T-helper 17 cell (primary cell): ENCODE measurements around the gene P2RY13. TPM values are rescaled to one million over a fixed set of nuclear protein-coding genes. Genes with fewer than 3 reads are reported as not detected.

ENCODE experiments used
- ATAC-seq: fragments of 150-1000 bp; cut with Tn5 transposase; 2 replicates; pipeline ENCODE4 v1.10.0; 2021; ENCODE audit warnings: mild to moderate bottlenecking, moderate library complexity
- DNase-seq, 3 donors: peaks; one replicate each; pipeline versions ENCODE4 v3.0.0 to v3.0.0-alpha.2; 2020 to 2021
- H3K9me3 ChIP-seq: one replicate; pipeline ENCODE4 v1.7.0; 2013; ENCODE audit warnings: low read length, mild to moderate bottlenecking; ENCODE audit not compliant: control insufficient read depth, poor library complexity, severe bottlenecking
- H3K27ac Mint-ChIP-seq: one replicate; pipeline ENCODE4 v1.8.0; 2022; ENCODE audit warnings: mild to moderate bottlenecking, moderate library complexity, mixed read lengths
- H3K27me3 Mint-ChIP-seq: one replicate; pipeline ENCODE4 v1.8.0; 2022; ENCODE audit warnings: mixed read lengths
- H3K36me3 Mint-ChIP-seq: one replicate; pipeline ENCODE4 v1.8.0; 2022; ENCODE audit warnings: low read depth, mixed read lengths
- H3K4me1 Mint-ChIP-seq: one replicate; pipeline ENCODE4 v1.8.0; 2022; ENCODE audit warnings: mild to moderate bottlenecking, mixed read lengths
- H3K4me3 Mint-ChIP-seq: one replicate; pipeline ENCODE4 v1.8.0; 2022; ENCODE audit warnings: mild to moderate bottlenecking, moderate library complexity, mixed read lengths
- total RNA-seq, 4 donors: library from RNA in 2 of 4; stranded (reverse) in 2 of 4; gene quantifications; one replicate each; pipeline ENCODE4 v1.2.3 and lab custom pipeline; 2022 to 2026

P2RY13 gene
- total RNA-seq, 2 donors from 2014 or later = 0.26 to 0.82 TPM

- no peak for DNase-seq
- H3K9me3 ChIP-seq = no peaks in the 10 kb centered on the region
- Mint-ChIP-seq H3K4me1 (peaks cover 2% of the 10 kb centered on the region), H3K27ac (no peak within 1 kb of the TSS), H3K36me3 (peaks cover 2% of the 10 kb centered on the region), H3K27me3 (peaks cover 10% of the 10 kb centered on the region), H3K4me3 (no peak within 1 kb of the TSS)
- ATAC-seq = no peak
Observed at GRCh38 chr3:151316267-151316991, 12.9 kb downstream of the P2RY13 start, which contains the start of gene GPR87. GPR87 (minus strand) TSS chr3:151316820; CDS start chr3:151300100, 16,720 bp downstream.

- no peak overlapping the region for H3K27ac Mint-ChIP-seq
- ATAC-seq (no peak), DNase-seq (no peak)
- H3K27me3 Mint-ChIP-seq = peaks cover 9% of the 10 kb centered on the region
- no peaks in the 10 kb centered on the region for H3K9me3 ChIP-seq
- peaks cover 2% of the 10 kb centered on the region for H3K36me3 Mint-ChIP-seq
- peaks cover 2% of the 10 kb centered on the region for H3K4me1 Mint-ChIP-seq
- no peak overlapping the region for H3K4me3 Mint-ChIP-seq
Observed at GRCh38 chr3:151315846-151316245, 13.5 kb downstream of the P2RY13 start.

- ATAC-seq = no peak
- no peak for DNase-seq
- peaks cover 2% of the 10 kb centered on the region for H3K4me1 Mint-ChIP-seq
- no peak overlapping the region for H3K4me3 Mint-ChIP-seq
- peaks cover 2% of the 10 kb centered on the region for H3K27me3 Mint-ChIP-seq
- H3K27ac Mint-ChIP-seq = no peak overlapping the region
- H3K9me3 ChIP-seq = no peaks in the 10 kb centered on the region
- H3K36me3 Mint-ChIP-seq = peaks cover 2% of the 10 kb centered on the region
Observed at GRCh38 chr3:151315136-151315535, 14.2 kb downstream of the P2RY13 start.

GRCh38 chr3:151314593-151314992 is 14.8 kb downstream of the P2RY13 start:
- Mint-ChIP-seq H3K27ac (no peak overlapping the region), H3K4me1 (peaks cover 2% of the 10 kb centered on the region), H3K4me3 (no peak overlapping the region), H3K27me3 (no peaks in the 10 kb centered on the region), H3K36me3 (no peaks in the 10 kb centered on the region)
- no peak for DNase-seq
- ATAC-seq = no peak
- H3K9me3 ChIP-seq = no peaks in the 10 kb centered on the region

- Mint-ChIP-seq H3K27me3 (no peaks in the 10 kb centered on the region), H3K4me1 (peaks cover 2% of the 10 kb centered on the region), H3K27ac (no peak overlapping the region), H3K4me3 (no peak overlapping the region), H3K36me3 (no peaks in the 10 kb centered on the region)
- ATAC-seq (no peak), DNase-seq (no peak)
- H3K9me3 ChIP-seq = no peaks in the 10 kb centered on the region
Observed at GRCh38 chr3:151314137-151314536, 15.2 kb downstream of the P2RY13 start.

- no peaks in the 10 kb centered on the region for H3K27me3 Mint-ChIP-seq
- no peak overlapping the region for H3K4me3 Mint-ChIP-seq
- no peaks in the 10 kb centered on the region for H3K36me3 Mint-ChIP-seq
- peaks cover 2% of the 10 kb centered on the region for H3K4me1 Mint-ChIP-seq
- H3K9me3 ChIP-seq = no peaks in the 10 kb centered on the region
- no peak for ATAC-seq
- no peak overlapping the region for H3K27ac Mint-ChIP-seq
- no peak for DNase-seq
Observed at GRCh38 chr3:151312972-151313371, 16.4 kb downstream of the P2RY13 start.

- no peak overlapping the region for H3K27ac Mint-ChIP-seq
- H3K36me3 Mint-ChIP-seq = no peaks in the 10 kb centered on the region
- no peaks in the 10 kb centered on the region for H3K9me3 ChIP-seq
- H3K4me1 Mint-ChIP-seq = peaks cover 10% of the 10 kb centered on the region
- ATAC-seq (no peak), DNase-seq (no peak)
- H3K4me3 Mint-ChIP-seq = no peak overlapping the region
- peaks cover 6% of the 10 kb centered on the region for H3K27me3 Mint-ChIP-seq
Observed at GRCh38 chr3:151309566-151309965, 19.8 kb downstream of the P2RY13 start.

- H3K27ac Mint-ChIP-seq = no peak overlapping the region
Observed at GRCh38 chr3:151307583-151308488, 21.5 kb downstream of the P2RY13 start.

GRCh38 chr3:151307131-151307530 is 22.2 kb downstream of the P2RY13 start:
- Mint-ChIP-seq H3K4me1 (peaks cover 10% of the 10 kb centered on the region), H3K4me3 (no peak overlapping the region), H3K27me3 (peaks cover 23% of the 10 kb centered on the region), H3K27ac (no peak overlapping the region), H3K36me3 (peaks cover 2% of the 10 kb centered on the region)
- no peaks in the 10 kb centered on the region for H3K9me3 ChIP-seq
- DNase-seq = no peak
- no peak for ATAC-seq

More at GRCh38 chr3:151307583-151308488, 21.5 kb downstream of the P2RY13 start:
- H3K9me3 ChIP-seq = no peaks in the 10 kb centered on the region
- peaks cover 10% of the 10 kb centered on the region for H3K4me1 Mint-ChIP-seq
- no peak overlapping the region for H3K4me3 Mint-ChIP-seq
- no peak for DNase-seq
- peaks cover 2% of the 10 kb centered on the region for H3K36me3 Mint-ChIP-seq
- no peak for ATAC-seq
- peaks cover 16% of the 10 kb centered on the region for H3K27me3 Mint-ChIP-seq

GRCh38 chr3:151306168-151306810 is 23.1 kb downstream of the P2RY13 start:
- no peak for ATAC-seq
- Mint-ChIP-seq H3K4me3 (no peak overlapping the region), H3K4me1 (peaks cover 10% of the 10 kb centered on the region)

GRCh38 chr3:151305775-151306151 is 23.6 kb downstream of the P2RY13 start:
- H3K4me1 Mint-ChIP-seq = peaks cover 10% of the 10 kb centered on the region
- no peak for ATAC-seq

More at GRCh38 chr3:151306168-151306810, 23.1 kb downstream of the P2RY13 start:
- Mint-ChIP-seq H3K27me3 (peaks cover 31% of the 10 kb centered on the region), H3K27ac (no peak overlapping the region), H3K36me3 (peaks cover 2% of the 10 kb centered on the region)
- H3K9me3 ChIP-seq = no peaks in the 10 kb centered on the region
- no peak for DNase-seq

GRCh38 chr3:151305060-151305774 is 24.1 kb downstream of the P2RY13 start:
- H3K4me1 Mint-ChIP-seq = peaks cover 10% of the 10 kb centered on the region
- peak overlapping the region; percentile 32 for H3K27ac Mint-ChIP-seq
- ATAC-seq = peak; percentile 28
- no peak overlapping the region for H3K4me3 Mint-ChIP-seq
- no peaks in the 10 kb centered on the region for H3K9me3 ChIP-seq
- H3K27me3 Mint-ChIP-seq = peaks cover 33% of the 10 kb centered on the region
- peaks cover 2% of the 10 kb centered on the region for H3K36me3 Mint-ChIP-seq
- no peak for DNase-seq

More at GRCh38 chr3:151305775-151306151, 23.6 kb downstream of the P2RY13 start:
- Mint-ChIP-seq H3K36me3 (peaks cover 2% of the 10 kb centered on the region), H3K4me3 (no peak overlapping the region), H3K27me3 (peaks cover 33% of the 10 kb centered on the region), H3K27ac (no peak overlapping the region)
- DNase-seq = no peak
- H3K9me3 ChIP-seq = no peaks in the 10 kb centered on the region
